T-cell (primary cell): ENCODE results near the gene RNF13. TPM values are rescaled to one million over a fixed set of nuclear protein-coding genes. Genes with fewer than 3 reads are reported as not detected.

Source experiments
- ATAC-seq, 4 experiments: fragments of 200-7000 bp in 3 of 4; fragments of 150-1000 bp in 1 of 4; cut with Tn5 transposase; replicated peaks in 1 of 4; 1 replicate in 3 of 4; 2 replicates in 1 of 4; pipeline ENCODE4 v1.10.0; 2021; ENCODE audit warnings: moderate library complexity in 3 of 4, mild to moderate bottlenecking in 2 of 4, moderate number of reproducible peaks in 1 of 4
- CTCF ChIA-PET, 2 donors: fragments of 300-600 bp; sonication (Branson Sonifier 250); formaldehyde crosslinking; loops; one replicate each; lab custom pipeline; 2022; ENCODE audit warnings: antibody characterized with exemption in 2 of 2; lab: Charles Lee
- POLR2A ChIA-PET, 2 donors: fragments of 300-600 bp; sonication (Branson Sonifier 250); formaldehyde crosslinking; loops; one replicate each; lab custom pipeline; 2022; ENCODE audit warnings: antibody characterized with exemption in 2 of 2; lab: Charles Lee
- DNase-seq, 35 experiments: peaks; one replicate each; pipeline versions ENCODE4 v3.0.0 to v3.0.0-alpha.2; 2013 to 2023
- H3K27ac ChIP-seq: one replicate; pipeline ENCODE4 v1.5.1; 2013; ENCODE audit warnings: low read length
- H3K27me3 ChIP-seq, 2 experiments: replicated peaks in 1 of 2; 1 replicate in 1 of 2; 2 replicates in 1 of 2; pipeline versions ENCODE4 v1.6.1 to v1.7.0; 2013; ENCODE audit warnings: low read length in 1 of 2, mixed read lengths in 1 of 2; ENCODE audit not compliant: control insufficient read depth in 2 of 2, insufficient read depth in 2 of 2; ENCODE audit errors: extremely low read depth in 1 of 2
- H3K36me3 ChIP-seq, 2 donors: 1 replicate in 1 of 2; 2 replicates in 1 of 2; pipeline versions ENCODE4 v1.6.1 to v1.7.0; 2013; ENCODE audit warnings: low read length in 1 of 2; ENCODE audit not compliant: control insufficient read depth in 2 of 2, insufficient read depth in 1 of 2; ENCODE audit errors: extremely low read depth in 1 of 2
- H3K4me1 ChIP-seq, 2 experiments: 1 replicate in 1 of 2; 2 replicates in 1 of 2; pipeline versions ENCODE4 v1.6.1 to v1.7.0; 2013; ENCODE audit warnings: low read length in 2 of 2, mixed read lengths in 1 of 2; ENCODE audit not compliant: insufficient read depth in 2 of 2, control insufficient read depth in 1 of 2; ENCODE audit errors: extremely low read depth in 1 of 2
- H3K4me3 ChIP-seq, 2 donors: 1 replicate in 1 of 2; 2 replicates in 1 of 2; pipeline versions ENCODE4 v1.5.1 to v1.7.0; 2013; ENCODE audit warnings: mild to moderate bottlenecking in 2 of 2, low read length in 1 of 2, moderate library complexity in 1 of 2; ENCODE audit not compliant: control insufficient read depth in 1 of 2; ENCODE audit errors: extremely low read depth in 1 of 2
- H3K9me3 ChIP-seq: 2 replicates; pipeline ENCODE4 v1.7.0; 2013
- H3K27ac Mint-ChIP-seq, 2 donors: one replicate each; pipeline ENCODE4 v1.8.0; 2020 to 2021; ENCODE audit warnings: mild to moderate bottlenecking in 2 of 2, mixed read lengths in 2 of 2
- H3K27me3 Mint-ChIP-seq, 2 donors: one replicate each; pipeline ENCODE4 v1.8.0; 2021 to 2022; ENCODE audit warnings: mixed read lengths in 2 of 2
- H3K36me3 Mint-ChIP-seq: one replicate; pipeline ENCODE4 v1.8.0; 2021; ENCODE audit warnings: mixed read lengths
- H3K4me1 Mint-ChIP-seq, 3 donors: one replicate each; pipeline ENCODE4 v1.8.0; 2020 to 2022; ENCODE audit warnings: mixed read lengths in 3 of 3, mild to moderate bottlenecking in 1 of 3
- H3K4me3 Mint-ChIP-seq, 3 donors: one replicate each; pipeline ENCODE4 v1.8.0; 2020 to 2022; ENCODE audit warnings: mild to moderate bottlenecking in 3 of 3, mixed read lengths in 3 of 3, moderate library complexity in 3 of 3
- H3K9me3 Mint-ChIP-seq, 3 donors: one replicate each; pipeline ENCODE4 v1.8.0; 2020 to 2022; ENCODE audit warnings: mixed read lengths in 3 of 3
- WGBS: methylation state at CpG from one replicate; pipeline ENCODE4 v1.1.5; 2013; ENCODE audit warnings: missing lambda C conversion rate; ENCODE audit not compliant: insufficient coverage; 5-methylcytosine and 5-hydroxymethylcytosine counted together
- total RNA-seq, 35 experiments: library from RNA in 6 of 35; stranded (reverse) in 6 of 35; fragments of 120-200 nt in 1 of 35; gene quantifications; one replicate each; pipeline versions ENCODE4 v1.2.1 to v1.2.4 and lab custom pipeline; 2013 to 2026

Gene RNF13
- total RNA-seq, 5 donors from 2014 or later (not counting 1 experiment from before 2014, with no cell fraction given) = 45.0 to 55.8 (median 54.8) TPM

DNA sequence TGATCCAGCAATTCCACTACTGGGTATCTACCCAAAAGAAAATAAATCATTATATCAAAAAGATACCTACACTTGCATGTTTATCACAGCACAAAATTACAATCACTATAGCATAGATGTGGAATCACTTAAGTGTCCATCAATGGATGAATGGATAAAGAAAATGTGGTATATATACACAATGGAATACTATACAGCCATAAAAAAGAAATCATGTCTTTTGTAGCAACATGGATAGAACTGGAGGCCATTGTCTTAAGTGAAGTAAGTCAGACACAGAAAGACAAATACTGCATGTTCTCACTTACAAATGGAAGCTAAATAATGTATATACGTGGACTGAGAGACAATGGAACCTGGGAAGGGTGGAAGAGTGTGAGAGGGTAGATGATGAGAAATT is 185.9 kb downstream of the RNF13 start:
- POLR2A ChIA-PET = no interaction called here
- CTCF ChIA-PET = no interaction called here
- ATAC-seq (no peak), DNase-seq (no peak)
- H3K27ac ChIP-seq = no peak overlapping the region
- H3K4me3 Mint-ChIP-seq = no peak overlapping the region
- no peaks in the 10 kb centered on the region for H3K36me3 ChIP-seq
- H3K27me3 Mint-ChIP-seq = peaks cover 7 to 18% of the 10 kb centered on the region in 2 donors
- no peaks in the 10 kb centered on the region for H3K27me3 ChIP-seq
- no peaks in the 10 kb centered on the region for H3K9me3 ChIP-seq
- H3K36me3 Mint-ChIP-seq = no peaks in the 10 kb centered on the region
- H3K4me3 ChIP-seq = no peak overlapping the region
- H3K9me3 Mint-ChIP-seq = peaks cover 4 to 23% (median 9%) of the 10 kb centered on the region in 3 donors
- no peaks in the 10 kb centered on the region for H3K4me1 Mint-ChIP-seq
- H3K27ac Mint-ChIP-seq = no peak overlapping the region
- WGBS = no CpG with 5 or more reads among the region's 1 CpG
- H3K4me1 ChIP-seq = no peaks in the 10 kb centered on the region

DNA sequence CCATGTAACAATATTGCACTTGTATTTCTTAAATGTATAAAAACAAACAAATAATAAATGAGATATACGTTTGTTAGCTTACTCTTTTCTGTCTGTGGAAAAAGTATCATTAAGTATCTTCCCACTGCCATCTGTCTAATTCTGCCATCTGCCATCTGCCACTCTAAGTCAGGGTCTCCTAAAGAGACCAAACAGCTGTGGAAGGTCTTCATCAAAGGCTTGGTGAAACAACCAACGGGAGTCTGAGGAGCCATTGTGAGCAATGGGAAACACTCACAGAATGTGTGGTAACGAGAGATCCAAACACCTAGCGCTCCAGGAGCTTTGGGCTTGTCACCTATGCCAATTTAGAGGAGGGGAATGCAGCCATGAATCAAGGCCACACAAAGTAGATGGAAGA is 186.4 kb downstream of the RNF13 start:
- H3K27ac Mint-ChIP-seq = no peak overlapping the region
- DNase-seq (no peak), ATAC-seq (no peak)
- ChIA-PET POLR2A (no interaction called here), CTCF (no interaction called here)
- no peaks in the 10 kb centered on the region for H3K27me3 ChIP-seq
- no peak overlapping the region for H3K4me3 Mint-ChIP-seq
- H3K27me3 Mint-ChIP-seq = peaks cover 7 to 18% of the 10 kb centered on the region in 2 donors
- H3K4me1 ChIP-seq = no peaks in the 10 kb centered on the region
- peaks cover 4 to 22% (median 9%) of the 10 kb centered on the region in 3 donors for H3K9me3 Mint-ChIP-seq
- no peak overlapping the region for H3K4me3 ChIP-seq
- no peak overlapping the region for H3K27ac ChIP-seq
- no peaks in the 10 kb centered on the region for H3K9me3 ChIP-seq
- H3K36me3 Mint-ChIP-seq = no peaks in the 10 kb centered on the region
- 90% methylated on average over 2 of the region's 4 CpGs for WGBS
- no peaks in the 10 kb centered on the region for H3K4me1 Mint-ChIP-seq
- no peaks in the 10 kb centered on the region for H3K36me3 ChIP-seq

DNA sequence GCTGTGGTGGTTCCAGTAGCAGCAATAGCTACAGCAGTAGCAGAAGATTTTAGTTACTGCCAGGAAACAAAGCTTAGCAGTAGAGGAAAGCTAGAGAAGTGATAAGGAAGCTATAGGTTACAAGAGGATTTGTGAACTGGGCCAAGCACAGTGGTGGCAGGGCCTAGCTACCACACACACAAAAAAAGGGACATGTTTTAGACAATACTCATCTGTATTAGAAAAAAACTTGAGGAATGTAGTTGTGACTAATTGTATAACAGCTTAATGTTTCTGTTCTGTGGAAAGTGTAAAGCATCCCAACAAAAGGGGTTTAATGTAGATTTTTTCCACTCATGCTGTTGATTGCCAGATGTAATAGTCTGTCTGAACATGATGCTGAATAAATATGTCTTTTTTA is 187.6 kb downstream of the RNF13 start:
- no peaks in the 10 kb centered on the region for H3K9me3 ChIP-seq
- Mint-ChIP-seq H3K4me1 (no peaks in the 10 kb centered on the region), H3K4me3 (no peak overlapping the region), H3K36me3 (no peaks in the 10 kb centered on the region), H3K27me3 (peaks cover 2 to 10% of the 10 kb centered on the region in 2 donors), H3K9me3 (peaks cover 0 to 10% (median 2%) of the 10 kb centered on the region in 3 donors), H3K27ac (no peak overlapping the region)
- H3K4me3 ChIP-seq = no peak overlapping the region
- ChIA-PET CTCF (no interaction called here), POLR2A (no interaction called here)
- ATAC-seq (no peak), DNase-seq (no peak)
- H3K27me3 ChIP-seq = no peaks in the 10 kb centered on the region
- no peak overlapping the region for H3K27ac ChIP-seq
- H3K36me3 ChIP-seq = no peaks in the 10 kb centered on the region
- no peaks in the 10 kb centered on the region for H3K4me1 ChIP-seq

DNA sequence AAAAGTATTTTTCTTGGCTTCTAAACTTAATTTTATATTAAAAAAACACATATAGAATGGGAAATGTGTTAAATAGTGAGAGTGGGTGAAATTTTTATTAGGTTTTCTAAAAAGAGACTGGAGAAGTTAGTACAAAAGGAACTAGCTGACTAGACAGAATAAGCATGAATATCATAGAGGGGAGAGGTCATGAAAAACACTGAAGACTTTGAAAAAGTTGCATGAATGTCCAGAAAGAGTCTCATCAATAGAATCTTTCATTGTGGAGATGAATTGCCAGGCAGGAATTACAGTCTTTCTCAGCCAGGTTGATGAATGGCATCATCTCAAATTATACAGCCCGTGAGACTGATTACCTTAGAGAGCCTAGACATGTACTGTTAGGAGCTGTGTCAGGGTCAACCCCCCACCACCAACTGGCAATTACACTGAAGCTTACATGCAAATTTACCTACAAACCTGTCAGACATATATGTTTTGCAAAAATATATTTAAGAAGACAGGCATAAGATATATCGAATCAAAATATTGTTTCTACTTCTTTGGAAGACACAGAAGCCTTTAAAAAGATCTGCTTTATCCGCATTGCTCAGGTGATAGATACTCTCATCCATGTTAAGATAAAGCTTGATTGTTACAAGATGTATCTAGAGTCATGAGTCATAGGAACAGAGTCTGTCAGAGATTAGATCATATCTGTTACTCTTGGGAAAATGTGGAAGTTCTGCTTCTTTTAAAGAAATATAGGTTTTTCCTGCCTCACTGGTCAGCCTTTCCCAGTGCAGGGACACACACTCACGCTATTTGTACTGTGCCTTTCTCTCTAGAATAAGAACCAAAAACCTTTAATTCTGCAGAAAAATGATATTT is 192.5 kb downstream of the RNF13 start:
- Mint-ChIP-seq H3K27me3 (no peaks in the 10 kb centered on the region), H3K36me3 (no peaks in the 10 kb centered on the region), H3K4me3 (no peak overlapping the region), H3K4me1 (no peaks in the 10 kb centered on the region), H3K9me3 (no peaks in the 10 kb centered on the region), H3K27ac (no peak overlapping the region)
- Histone ChIP-seq H3K9me3 (no peaks in the 10 kb centered on the region), H3K27me3 (no peaks in the 10 kb centered on the region), H3K36me3 (no peaks in the 10 kb centered on the region), H3K4me3 (no peak overlapping the region), H3K27ac (no peak overlapping the region), H3K4me1 (no peaks in the 10 kb centered on the region)
- ChIA-PET CTCF (no interaction called here), POLR2A (no interaction called here)
- DNase-seq = no peak
- WGBS = 100% methylated on average over 1 of the region's 4 CpGs
- ATAC-seq = no peak

DNA sequence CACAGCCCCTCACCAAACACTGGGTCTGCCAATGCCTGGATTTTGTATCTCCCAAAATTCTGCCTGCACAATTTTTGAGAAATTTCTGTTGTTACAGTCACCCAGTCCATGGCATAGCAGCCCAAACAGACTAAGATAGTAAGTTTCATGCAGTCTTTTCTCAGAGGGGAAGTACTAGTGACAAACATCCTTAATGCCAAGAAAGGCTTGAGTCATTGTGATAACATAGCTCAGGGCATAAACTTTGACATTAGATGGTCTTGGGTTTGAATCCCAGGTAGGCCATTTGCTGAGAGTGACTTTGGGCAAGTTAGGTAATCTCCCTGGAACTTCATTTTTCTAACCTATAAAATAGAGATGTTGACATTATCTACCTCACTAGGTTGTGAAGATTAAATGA is 193.8 kb downstream of the RNF13 start:
- DNase-seq (no peak), ATAC-seq (no peak)
- Mint-ChIP-seq H3K4me1 (no peaks in the 10 kb centered on the region), H3K9me3 (no peaks in the 10 kb centered on the region), H3K27ac (no peak overlapping the region), H3K27me3 (no peaks in the 10 kb centered on the region), H3K4me3 (no peak overlapping the region), H3K36me3 (no peaks in the 10 kb centered on the region)
- no peaks in the 10 kb centered on the region for H3K36me3 ChIP-seq
- no peaks in the 10 kb centered on the region for H3K9me3 ChIP-seq
- H3K27ac ChIP-seq = no peak overlapping the region
- ChIA-PET CTCF (no interaction called here), POLR2A (no interaction called here)
- H3K4me3 ChIP-seq = no peak overlapping the region
- no peaks in the 10 kb centered on the region for H3K27me3 ChIP-seq
- H3K4me1 ChIP-seq = no peaks in the 10 kb centered on the region

Other genes starting within 250 kb of the RNF13 start
- 1 to 10 TPM in 4 of 5 donors, under 1 TPM in 1; 0.43 to 1.6 (median 1.1) TPM for gene WWTR1, start 155.2 kb upstream of the RNF13 start, total RNA-seq
- 10 to 100 TPM; 29.5 to 36.1 (median 33.7) TPM for gene COMMD2, start 60.7 kb upstream of the RNF13 start, total RNA-seq
- gene ANKUB1, start 20.7 kb upstream of the RNF13 start, total RNA-seq = not detected
- gene PFN2, start 157.7 kb downstream of the RNF13 start, total RNA-seq = 10 to 100 TPM in 2 of 5 donors, 1 to 10 TPM in 3; 7.4 to 12.9 (median 9.4) TPM